ENCODE results near the gene PHKA2.

Gene PHKA2

DNA sequence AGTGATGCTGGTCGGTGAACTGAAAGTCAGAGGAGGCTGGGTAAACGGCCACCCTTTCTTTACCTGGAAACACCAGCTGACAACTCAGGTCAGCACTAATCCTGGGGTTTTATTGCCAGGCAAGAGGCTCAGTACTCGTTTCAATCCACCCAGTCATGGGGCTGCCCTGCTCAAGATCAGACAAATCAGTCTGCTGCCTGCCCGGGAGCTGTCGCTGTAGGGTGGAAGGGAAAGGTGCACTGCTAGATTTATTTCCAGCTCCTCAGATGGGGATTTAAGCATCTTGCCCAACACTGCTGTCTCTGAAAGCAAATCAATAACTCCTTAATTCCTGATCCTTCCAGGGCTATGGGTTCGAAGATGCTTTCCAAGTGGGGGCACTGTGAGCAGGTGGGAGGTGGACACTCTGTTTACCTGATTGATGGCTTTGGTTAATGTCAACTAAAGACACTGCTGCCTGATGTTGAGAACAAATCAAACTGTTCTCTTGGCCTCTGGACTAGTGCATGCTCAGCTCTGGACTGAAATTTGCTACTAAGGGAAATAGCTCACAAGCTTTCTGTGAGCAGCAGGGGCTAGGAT lies 59.3 kb downstream of the PHKA2 start:
- no peak for DNase-seq

GRCh38 chrX:18920566-18920965 lies 63.3 kb downstream of the PHKA2 start:
- no peak for DNase-seq

DNA sequence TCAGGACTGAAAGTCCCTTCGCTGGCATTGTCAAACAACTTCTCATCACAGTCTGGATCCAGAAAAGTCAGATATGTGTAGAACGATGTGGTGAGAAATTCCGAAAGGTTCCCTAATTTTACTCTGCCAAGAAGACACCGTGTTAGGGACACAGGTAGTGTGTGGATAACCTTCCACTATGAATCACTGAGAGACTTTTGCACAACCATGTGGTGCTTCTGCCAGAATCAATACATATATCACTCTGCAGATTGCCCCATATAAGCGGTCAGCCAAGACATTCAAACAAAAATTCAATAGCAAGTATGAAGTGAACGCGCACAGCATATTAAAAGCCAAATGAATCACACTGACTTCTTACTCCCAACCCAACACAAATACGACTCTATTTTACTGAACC lies 63.8 kb downstream of the PHKA2 start:
- DNase-seq, result no peak

GRCh38 chrX:18917831-18918230 lies 66.1 kb downstream of the PHKA2 start:
- DNase-seq, result no peak

DNA sequence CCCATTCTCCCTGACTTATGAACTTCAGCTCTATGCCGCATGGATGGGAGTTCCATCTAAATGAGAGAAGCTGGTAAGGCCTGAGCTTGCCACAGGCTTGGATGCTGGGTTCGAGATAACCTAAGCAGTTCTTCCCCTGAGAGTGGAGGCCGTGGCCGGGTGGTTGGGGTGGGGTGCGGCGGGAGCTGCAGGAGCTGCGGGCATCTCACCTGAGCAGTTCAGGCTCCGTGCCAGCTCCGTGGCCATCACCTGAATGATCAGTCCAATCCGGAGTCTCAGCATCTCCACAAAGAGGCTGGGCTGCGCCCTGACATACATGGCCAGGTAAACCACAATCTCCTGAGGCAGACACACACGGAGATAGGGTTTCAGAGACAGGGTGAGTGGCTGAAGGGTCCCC lies 77.6 kb downstream of the PHKA2 start:
- no peak for DNase-seq

DNA sequence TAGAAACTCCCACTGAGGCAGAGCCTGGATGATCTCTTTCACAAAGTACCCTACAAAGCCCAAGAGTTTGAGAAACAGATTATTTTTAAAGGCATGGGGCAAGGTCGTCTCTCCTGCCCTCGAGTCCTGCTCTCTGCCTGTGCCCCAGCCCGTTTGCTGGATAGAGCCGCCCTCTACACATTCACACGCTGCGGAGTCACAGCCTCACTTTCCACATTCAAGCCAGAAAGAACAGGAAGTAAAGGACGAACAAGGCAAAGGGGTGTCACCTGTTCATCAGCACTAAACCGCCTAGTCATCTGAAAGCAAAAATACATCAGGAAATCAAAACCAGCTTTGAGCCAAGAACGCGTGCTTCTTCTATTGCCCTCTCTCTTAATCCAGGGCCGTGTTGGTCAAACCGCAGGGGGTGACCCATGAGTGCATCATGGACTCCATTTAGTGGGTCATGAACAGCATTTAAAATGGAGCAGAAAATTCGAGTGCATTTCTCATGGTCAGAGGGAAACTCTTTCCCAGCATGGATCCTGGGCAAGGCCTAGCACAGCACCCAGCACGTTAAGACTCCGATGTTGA lies 83.4 kb downstream of the PHKA2 start:
- DNase-seq, result no peak

- DNase-seq, result peak; percentile 16
Measured at GRCh38 chrX:18899796-18900380, 84.0 kb downstream of the PHKA2 start.

DNA sequence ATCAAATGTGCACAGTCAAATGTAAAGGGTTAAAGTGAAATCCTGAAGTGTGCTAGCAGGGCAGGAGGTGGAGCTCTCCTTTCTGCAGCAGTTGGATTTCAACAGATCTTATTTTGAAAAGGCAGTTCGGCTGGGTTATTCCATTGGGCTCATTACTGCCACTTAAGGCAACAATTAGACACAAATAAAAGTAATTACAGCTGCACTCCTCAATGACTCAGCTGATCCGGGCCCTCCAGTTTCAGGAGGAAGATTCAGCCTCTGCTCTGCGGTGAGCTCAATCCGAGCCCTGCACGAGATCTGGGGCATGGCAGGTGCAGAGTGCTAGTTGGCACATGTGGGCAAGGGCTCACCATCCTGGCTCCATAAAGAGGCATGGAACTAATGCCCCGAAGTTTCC lies 85.4 kb downstream of the PHKA2 start:
- no peak for DNase-seq

- no peak for DNase-seq
Measured at GRCh38 chrX:18898091-18898490, 85.8 kb downstream of the PHKA2 start.

- no peak for DNase-seq
Measured at GRCh38 chrX:18897611-18898010, 86.3 kb downstream of the PHKA2 start.

GRCh38 chrX:18896680-18897544 lies 87.0 kb downstream of the PHKA2 start:
- no peak for DNase-seq

GRCh38 chrX:18895189-18895951 lies 88.5 kb downstream of the PHKA2 start:
- no peak for DNase-seq

- no peak for DNase-seq
Measured at GRCh38 chrX:18894156-18894555, 89.8 kb downstream of the PHKA2 start.

DNA sequence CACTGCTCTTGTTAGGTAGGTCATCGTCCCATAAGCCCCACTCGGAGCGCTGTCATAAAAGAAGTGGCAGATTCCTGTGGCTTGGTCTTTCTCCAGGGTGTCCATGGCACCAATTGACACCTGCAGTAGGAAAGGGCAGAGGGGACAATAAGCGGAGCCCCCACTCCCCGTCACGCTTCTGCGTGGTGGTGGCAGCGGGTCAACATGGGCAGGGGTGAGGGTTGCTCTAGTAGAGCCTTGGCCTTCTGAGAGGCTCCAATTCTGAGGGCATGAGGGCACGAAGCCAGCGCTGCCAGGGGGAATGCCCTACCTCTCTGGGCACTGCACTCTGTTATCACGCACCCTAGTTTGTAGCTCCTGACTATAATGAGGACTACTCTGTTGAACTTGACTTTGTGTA lies 90.4 kb downstream of the PHKA2 start:
- no peak for DNase-seq

GRCh38 chrX:18892899-18893298 lies 91.0 kb downstream of the PHKA2 start:
- DNase-seq, result no peak

DNA sequence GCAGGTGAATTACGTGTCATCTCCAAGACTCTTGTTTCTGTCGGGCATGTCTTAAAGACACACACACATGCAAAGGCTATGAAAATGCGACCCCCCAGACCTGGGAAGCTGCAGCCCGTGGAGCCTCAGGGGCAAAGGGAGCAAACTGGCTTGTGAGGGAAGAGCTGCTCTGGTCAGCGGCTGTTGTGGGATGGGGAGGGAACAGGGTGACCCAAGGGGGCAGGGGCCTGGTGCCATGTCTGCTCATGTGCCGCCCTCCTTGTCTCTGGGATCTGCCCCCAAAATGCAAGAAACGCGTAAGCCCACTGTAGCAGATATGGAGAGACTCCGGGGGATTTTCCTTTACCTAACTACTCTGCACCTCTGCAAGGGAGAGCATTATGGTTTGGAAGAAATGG lies 92.4 kb downstream of the PHKA2 start:
- DNase-seq, result no peak

DNA sequence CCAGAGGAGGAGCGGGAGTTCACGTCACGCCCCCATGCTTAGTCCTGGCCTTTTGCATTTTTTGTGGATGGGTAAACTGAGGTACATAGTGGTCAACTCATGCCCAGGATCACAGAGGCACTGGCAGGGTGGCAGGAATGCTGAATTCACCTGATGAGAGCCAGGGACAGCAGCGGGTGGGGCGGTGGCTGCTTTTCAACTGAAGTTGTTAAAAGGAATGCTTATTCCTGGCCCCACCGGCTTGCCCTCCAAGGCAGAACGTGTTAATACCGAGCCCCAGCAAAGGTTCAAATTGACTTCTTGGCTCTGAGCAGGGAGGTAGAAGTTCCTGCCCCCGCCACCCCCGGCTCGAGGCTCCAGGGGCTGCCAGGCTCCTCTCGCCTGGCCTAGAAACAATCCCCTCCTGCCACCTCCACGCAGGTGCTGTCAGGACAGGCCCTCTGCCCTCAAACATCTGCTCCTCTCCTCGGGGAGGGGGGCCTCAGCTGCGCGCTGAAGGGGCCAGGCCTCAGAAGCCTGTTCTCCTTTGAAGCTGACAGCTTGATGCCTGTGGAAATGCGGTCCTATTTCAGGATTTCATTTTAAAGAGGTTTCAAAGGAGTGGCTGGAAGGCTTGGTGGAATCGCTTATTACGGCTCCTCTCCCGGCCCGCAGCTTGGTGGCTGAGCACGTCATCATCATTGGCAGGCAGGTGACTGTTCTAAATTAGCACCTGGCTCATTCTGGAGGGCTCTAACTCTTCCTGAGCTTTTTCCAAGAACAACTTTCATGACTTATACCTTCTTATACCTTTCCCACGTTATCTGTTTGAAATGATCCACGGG lies 93.0 kb downstream of the PHKA2 start:
- DNase-seq, result no peak

GRCh38 chrX:18890049-18890381 lies 93.9 kb downstream of the PHKA2 start:
- no peak for DNase-seq

DNA sequence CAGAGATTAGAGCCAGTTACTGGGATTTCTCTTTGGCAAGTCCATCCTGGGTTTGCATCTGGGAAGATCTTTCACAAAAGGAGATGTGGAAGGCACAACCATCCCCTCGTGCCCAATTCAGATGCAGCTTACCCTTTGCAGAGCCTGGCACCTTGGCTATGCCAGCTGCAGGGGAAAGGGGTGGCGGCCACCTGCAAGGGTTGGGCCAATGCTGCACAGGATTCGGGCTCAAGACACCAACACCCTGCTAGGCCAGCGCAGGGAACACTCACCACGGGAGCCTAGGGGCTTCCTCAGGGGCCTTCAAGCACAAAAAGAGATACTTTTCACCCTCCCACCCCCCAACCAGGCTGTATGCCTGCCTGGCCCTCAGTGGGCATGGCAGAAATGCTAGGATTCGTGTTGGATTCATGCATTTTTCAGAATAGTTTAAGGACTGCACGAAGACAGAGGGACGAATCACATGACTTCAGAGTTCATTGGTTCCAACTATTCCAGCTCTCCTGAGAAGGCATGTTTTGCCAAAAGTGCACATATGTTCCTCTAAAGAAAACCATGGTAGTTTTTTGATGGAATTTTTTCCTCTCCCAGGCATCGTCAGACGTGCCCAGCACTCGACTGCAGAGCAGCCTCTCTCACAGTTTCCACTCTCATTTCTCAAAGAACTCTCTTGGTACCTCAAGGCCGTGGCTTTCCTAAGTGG lies 94.4 kb downstream of the PHKA2 start:
- no peak for DNase-seq

DNA sequence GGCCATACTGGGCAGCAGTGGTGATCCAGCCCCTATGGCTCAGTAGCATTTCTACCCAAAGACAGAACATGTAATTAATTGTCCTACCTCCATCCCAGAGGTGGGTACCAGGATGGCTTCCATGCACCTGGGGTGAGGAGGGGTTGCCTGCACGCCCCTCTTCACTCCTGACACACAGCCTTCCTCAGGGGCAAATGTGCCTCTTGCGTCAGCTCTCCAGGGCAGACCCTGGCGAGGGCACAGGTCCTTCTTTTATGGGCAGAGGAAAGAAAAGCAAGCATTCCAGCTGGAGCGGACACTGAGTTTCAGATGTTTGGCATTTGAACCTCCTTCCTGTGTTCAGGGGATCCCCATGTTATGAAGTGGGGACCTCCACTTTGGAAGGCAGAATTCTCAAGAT lies 95.6 kb downstream of the PHKA2 start:
- DNase-seq, result no peak

DNA sequence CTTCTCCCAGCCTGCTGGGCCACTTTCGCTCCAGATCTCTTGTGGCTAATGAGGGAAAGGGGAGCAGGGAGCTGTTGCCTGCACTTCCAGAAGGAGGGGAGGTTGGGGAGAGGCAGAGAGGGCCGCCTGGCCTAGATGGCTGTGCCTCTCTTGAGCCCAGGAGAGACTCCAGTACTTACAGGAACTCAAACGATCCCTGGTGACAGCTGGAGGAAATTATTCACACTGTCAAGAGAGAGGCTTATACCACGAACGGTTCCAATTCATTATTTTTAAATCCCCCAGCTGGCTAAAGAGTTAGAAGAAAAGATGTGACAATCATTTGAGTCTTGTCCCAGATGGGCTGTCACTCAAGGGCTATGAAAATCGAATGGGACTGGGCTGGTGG lies 96.1 kb downstream of the PHKA2 start:
- peak; percentile 13 for DNase-seq

Measured in hematopoietic multipotent progenitor cell treated with erythropoietin and hydrocortisone succinate and interleukin-3 and kit ligand, for 4 days (in vitro differentiated cells).